ENCODE data around the gene ZCCHC24. TPM values are rescaled to one million over a fixed set of nuclear protein-coding genes. Genes with fewer than 3 reads are reported as not detected.

The ZCCHC24 gene
- polyA plus RNA-seq, 3 donors: 19.5 to 27.9 (median 20.9) TPM

DNA sequence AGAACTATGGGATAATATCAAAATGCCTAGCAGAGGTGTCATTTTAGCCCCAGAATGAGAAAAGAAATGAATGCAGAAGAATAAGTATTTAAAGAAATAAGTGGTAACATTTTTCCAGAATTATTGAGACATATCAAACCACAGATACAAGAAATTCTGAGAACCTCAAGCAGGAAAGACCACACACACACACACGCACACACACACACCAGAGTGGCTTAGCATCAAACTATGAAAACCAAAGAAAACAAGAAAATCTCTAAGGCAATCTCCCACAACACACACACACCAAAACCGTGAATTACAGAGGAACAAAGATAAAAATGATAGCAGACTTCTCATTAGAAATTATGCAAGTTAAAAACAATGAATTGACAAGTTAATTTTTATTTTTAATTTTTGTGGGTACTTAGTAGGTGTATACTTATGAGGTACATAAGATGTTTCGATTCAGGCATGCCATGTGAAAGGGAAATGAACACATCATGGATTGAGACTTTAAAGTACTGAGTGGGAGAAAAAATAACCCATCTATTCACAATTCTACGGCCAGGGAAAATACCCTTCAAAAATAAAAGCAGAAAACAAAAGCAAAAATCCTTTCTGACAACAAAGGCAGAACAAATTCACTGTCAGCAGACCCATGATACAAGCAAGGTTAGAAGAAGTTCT is 83.6 kb downstream of the ZCCHC24 start:
- no peak for DNase-seq (ENCODE audit: extremely low read depth in 1 of 11, low read depth in 9 of 11, low spot score in 4 of 11)

DNA sequence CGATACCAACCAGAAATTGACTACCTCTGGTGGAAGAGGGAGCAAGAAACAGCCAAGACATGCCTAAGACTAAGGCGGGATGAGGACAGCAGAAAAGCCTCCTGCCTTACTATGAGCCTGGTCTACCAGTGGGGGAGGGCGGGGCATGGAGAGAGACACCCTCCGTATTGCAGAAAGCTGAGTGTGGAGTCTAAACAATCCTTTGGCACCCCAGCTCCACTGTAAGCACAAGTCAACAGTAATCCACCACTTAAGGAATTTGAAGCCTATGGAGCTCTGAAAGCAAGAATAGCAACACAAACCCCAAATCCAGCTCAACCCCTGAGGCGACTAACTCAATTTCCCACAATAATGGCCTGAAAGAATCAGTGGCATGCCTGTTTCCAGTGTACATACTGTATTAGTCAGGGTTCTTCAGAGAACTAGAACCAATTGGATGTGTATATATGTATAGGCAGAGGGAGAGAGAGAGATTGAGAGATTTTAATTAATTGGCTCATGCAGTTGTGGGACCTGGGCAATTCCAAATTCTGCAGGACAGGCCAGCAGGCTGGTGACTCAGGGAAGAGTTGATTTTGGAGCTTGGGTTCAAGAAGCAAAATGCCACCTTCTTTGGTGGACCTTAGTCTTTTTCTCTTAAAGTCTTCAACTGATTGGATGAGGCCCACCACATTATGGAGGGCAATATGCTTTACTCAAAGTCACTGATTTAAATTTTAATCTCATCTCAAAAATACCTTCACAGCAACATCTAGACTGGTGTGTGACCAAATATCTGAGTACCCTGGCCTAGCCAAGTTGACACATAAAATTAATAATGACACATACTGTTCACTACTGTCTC is 84.7 kb downstream of the ZCCHC24 start:
- no peak for DNase-seq (ENCODE audit: extremely low read depth in 1 of 11, low read depth in 9 of 11, low spot score in 4 of 11)

DNA sequence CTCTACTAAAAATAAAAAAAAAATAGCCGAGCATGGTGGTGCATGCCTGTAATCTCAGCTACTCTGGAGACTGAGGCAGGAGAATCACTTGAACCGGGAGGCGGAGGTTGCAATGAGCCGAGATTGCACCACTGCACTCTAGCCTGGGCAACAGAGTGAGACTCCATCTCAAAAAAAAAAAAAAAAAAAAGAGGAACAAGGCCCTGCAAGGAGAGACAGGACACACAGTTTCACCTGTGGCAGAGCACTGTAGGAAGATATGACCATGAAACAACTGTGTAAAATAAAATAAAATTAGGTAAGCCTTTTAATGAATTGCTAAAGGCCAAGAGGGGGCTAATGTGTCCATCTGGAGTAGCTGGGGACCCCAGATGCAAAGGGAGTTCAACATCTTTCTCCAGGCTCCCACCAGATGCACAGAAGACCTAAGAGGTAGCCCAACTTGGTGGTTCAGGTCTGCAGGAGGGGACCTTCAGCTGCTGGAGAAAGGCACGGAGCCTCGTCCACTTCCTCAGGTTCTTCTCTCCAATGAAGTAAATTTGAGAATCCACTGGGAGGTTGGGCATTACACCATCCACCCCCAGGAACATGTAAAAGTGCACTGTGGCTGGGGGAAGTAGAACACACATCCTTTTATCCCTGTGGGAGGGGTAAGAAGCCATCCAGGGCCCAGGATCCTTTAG is 85.5 kb downstream of the ZCCHC24 start:
- DNase-seq (ENCODE audit: extremely low read depth in 1 of 11, low read depth in 9 of 11, low spot score in 4 of 11): no peak

DNA sequence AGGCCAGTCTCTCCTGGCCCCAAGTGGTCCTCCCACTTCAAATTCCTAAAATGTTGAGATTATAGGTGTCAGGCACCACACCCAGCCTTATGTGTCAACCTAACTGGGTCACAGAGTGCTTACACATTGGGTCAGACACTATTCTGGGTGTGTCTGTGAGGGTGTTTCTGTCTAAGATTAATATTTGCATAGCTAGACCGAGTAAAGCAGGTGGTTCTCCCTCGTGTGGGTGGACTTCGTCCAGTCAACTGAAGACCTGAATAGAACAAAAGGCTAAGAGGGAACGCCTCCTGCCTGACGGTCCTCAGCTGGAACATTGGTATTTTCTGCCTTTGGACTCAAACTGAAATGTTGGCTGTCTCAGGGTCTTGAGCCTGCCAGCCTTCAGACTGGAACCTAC is 86.6 kb downstream of the ZCCHC24 start:
- DNase-seq (ENCODE audit: extremely low read depth in 1 of 11, low read depth in 9 of 11, low spot score in 4 of 11): no peak

DNA sequence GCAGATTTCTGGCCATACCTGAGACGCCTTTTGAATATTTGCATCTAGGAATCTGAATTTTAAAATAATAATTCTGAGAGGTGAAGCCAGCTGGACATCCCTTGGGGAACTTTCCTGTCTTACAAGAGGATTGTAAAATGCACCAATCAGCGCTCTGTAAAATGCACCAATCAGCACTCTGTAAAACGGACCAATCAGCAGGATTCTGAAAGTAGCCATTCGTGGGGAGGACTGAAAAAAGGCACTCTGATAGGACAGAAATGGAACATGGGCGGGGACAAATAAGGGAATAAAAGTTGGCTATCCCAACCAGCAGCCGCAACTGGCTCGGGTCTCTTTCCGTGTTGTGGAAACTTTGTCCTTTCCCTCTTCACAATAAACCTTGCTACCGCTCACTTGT is 88.2 kb downstream of the ZCCHC24 start:
- no peak for DNase-seq (ENCODE audit: extremely low read depth in 1 of 11, low read depth in 9 of 11, low spot score in 4 of 11)

DNA sequence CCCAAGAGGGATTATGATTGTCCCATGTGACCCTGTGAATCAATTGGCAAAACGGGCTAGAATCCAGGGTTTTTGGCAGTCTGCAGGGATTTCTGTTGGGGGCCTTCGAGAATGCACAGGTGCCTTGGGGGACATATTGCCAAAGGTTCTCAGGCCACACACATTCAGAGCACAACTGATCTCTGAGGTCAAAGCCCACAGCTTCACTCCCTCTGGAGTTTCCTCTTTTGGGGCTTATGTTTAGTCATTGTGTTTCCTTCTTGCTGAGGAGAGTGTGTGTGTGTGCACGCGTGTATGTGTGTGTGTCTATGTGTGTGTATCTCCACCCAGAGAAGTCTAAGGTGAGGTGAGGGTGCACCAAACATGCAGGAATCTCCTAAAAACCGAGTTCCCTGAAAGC is 89.3 kb downstream of the ZCCHC24 start:
- no peak for DNase-seq (ENCODE audit: extremely low read depth in 1 of 11, low read depth in 9 of 11, low spot score in 4 of 11)

DNA sequence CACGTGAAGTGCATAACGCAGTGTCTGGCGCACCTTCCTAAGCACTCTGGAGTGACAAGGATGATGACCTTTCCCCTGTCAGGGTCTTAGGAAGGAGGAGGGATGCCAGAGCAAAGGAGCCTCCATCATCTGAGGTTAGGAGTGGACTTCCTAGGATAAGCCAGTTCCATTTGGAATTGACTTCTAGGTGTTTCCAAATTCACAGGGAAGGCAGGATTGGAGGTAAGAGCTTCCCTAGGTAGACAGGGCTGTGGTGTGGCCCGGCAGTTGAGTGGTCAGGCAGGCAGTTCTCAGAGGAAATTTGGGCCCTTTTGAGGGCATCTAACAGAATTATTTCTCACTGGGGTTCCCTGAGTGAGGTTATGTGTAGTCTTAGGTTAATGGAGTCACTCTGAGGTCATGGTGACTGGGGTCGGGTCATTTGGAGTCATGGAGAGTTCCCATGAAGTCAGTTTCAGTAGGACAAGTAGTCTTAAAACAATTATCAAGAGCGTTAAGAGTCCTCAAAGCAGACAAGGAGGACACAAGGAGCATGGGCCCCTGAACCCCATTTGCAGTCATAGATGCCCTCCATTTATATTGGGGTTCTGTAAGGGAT is 89.9 kb downstream of the ZCCHC24 start:
- no peak for DNase-seq (ENCODE audit: extremely low read depth in 1 of 11, low read depth in 9 of 11, low spot score in 4 of 11)

DNA sequence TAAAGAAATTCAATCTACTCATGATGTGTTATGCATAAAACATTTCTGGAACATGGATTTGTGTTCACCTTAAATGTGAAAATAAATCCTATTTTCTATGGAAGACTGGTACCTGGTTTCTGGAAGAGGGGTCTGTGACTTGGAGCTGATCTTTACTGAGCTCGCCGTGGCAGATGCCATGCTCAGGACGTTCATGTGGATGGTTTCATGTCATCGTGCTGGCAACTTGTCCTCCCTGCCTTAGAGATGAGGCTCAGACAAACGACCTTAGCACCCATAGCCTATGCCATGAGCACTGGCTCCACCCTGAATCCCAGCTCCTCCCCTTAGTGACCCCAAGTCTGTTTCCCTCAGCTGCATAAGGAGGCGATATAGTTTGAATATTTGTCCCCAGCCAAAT is 90.8 kb downstream of the ZCCHC24 start:
- DNase-seq (ENCODE audit: extremely low read depth in 1 of 11, low read depth in 9 of 11, low spot score in 4 of 11): no peak

DNA sequence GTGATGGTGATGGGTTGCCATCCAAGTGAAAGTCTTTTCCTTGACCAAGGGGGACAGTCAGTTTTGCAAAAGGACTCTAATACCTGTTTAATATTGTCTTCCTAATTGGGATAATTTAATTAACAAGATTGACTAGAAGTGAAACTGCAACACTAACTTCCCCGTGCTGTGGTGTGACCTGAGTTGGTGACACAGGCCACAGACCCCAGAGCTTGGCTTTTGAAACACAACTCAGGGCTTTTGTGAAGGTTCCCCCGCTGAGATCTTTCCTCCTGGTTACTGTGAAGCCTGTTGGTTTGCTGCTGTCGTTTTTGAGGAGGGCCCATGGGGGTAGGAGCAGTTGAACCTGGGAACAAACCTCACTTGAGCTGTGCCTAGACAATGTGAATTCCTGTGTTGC is 91.3 kb downstream of the ZCCHC24 start:
- DNase-seq (ENCODE audit: extremely low read depth in 1 of 11, low read depth in 9 of 11, low spot score in 4 of 11): no peak

DNA sequence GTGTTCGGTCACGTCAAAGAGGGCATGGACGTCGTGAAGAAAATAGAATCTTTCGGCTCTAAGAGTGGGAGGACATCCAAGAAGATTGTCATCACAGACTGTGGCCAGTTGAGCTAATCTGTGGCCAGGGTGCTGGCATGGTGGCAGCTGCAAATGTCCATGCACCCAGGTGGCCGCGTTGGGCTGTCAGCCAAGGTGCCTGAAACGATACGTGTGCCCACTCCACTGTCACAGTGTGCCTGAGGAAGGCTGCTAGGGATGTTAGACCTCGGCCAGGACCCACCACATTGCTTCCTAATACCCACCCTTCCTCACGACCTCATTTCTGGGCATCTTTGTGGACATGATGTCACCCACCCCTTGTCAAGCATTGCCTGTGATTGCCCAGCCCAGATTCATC is 91.7 kb downstream of the ZCCHC24 start:
- DNase-seq (ENCODE audit: extremely low read depth in 1 of 11, low read depth in 9 of 11, low spot score in 4 of 11): no peak

DNA sequence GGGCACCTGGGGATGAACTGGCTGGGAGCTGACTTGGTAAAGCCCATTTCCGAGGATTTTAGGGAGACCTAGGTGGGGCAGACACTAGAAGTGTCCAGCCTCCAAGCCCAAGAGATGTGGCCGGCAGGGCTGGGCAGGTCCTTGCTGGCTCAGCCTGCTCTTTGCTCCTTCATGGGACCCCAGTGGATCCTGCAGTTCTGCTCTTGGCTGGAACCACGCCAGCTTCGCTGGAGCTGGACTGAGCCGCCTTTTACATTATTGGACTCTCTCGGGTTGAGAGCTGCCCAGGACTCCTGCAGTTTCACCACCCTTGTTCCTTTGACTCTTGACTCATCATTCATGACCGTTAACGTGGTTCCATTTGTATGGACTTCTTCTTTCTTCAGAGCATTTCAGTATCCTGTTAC is 92.4 kb downstream of the ZCCHC24 start:
- no peak for DNase-seq (ENCODE audit: extremely low read depth in 1 of 11, low read depth in 9 of 11, low spot score in 4 of 11)

DNA sequence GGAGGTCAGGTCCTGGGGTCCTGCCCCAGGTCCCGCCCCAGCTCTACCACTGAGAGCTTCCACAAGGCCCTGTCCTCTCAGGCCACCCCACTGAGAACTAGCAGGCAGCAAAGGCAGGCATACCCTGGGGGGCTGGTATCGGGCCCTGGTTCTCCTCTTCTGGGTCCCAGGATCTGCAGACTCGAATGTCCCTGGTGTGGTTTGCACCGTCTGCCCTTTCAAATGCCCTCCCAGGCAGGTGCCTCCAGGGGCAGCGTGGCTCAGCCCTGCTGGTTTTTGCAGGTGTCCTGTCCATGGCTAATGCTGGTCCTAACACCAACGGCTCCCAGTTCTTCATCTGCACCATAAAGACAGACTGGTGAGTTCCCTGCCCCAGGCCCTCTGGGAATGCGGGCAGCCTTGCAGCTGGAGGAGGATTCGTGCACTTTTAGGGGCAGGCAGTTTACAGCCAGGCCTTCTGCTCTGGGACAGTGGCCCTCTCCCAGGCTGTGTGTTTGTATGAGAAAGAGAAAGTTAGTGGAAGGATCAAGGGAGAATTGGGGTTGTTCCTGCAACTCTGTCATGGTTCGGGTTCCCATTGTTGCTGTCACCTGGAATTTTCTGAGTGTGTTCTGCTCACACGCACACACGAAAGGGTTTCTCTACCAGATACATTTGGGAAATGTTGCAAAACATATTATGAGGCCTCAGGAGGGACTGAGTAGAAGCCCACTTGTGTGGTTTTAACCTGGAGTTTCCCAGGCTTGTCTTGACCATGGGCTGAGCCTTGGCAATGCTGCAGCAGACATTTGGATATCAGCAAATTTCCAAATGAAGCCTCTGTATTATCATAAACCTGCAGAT is 93.2 kb downstream of the ZCCHC24 start:
- no peak for DNase-seq (ENCODE audit: extremely low read depth in 1 of 11, low read depth in 9 of 11, low spot score in 4 of 11)

DNA sequence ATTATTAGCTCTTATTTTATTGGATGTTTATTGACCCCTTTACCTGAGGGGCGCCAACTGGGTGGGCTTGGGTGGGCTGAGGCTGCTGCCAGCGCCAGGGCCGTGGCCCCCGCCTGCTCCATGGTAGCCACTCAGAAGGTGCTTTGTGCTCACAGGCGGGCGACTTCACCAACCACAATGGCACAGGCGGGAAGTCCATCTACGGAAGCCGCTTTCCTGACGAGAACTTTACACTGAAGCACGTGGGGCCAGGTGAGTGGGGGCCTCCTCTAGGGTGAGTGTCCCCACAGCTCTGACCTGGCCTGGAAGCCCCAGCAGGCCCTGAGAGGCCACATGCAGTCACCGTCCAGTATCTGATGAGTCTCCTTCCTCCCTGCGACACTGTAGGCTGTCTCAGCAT is 94.1 kb downstream of the ZCCHC24 start:
- DNase-seq (ENCODE audit: extremely low read depth in 1 of 11, low read depth in 9 of 11, low spot score in 4 of 11): no peak

DNA sequence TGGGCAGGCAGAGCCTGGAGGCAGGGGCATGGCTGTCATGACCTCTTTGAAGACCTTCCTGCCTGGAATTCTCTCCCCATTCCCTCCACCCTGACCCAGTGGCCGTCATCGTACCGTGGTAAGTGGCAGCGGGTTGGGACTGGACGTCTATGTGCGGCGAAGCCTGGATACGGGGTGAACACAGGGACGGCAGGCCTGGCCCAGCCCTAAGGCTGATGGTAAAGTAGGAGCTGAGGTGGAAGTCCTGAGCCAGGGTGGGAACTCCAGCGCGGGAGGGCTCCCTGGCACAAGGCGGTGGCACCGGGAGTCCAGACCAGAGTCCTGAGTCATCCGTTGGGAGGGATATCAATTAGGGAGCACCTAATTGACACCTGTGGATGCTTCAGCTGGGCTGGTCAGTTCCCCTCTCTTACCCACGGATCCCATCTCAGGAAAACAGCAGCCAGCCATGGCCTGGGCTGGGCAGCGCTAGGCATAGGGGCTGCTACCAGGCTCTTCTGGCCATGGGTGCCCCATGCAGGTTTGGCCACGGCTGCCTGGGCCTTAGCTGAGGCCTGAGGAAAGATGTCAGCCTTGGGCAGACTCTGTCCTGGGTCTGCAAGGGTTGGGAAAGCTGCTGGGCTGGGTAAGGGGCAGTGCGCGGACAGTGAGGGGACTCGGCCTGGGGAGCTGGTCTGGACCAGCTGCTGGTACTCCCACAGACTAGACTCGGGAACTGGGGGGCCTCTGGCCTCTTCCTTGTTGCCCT is 94.8 kb downstream of the ZCCHC24 start:
- no peak for DNase-seq (ENCODE audit: extremely low read depth in 1 of 11, low read depth in 9 of 11, low spot score in 4 of 11)

DNA sequence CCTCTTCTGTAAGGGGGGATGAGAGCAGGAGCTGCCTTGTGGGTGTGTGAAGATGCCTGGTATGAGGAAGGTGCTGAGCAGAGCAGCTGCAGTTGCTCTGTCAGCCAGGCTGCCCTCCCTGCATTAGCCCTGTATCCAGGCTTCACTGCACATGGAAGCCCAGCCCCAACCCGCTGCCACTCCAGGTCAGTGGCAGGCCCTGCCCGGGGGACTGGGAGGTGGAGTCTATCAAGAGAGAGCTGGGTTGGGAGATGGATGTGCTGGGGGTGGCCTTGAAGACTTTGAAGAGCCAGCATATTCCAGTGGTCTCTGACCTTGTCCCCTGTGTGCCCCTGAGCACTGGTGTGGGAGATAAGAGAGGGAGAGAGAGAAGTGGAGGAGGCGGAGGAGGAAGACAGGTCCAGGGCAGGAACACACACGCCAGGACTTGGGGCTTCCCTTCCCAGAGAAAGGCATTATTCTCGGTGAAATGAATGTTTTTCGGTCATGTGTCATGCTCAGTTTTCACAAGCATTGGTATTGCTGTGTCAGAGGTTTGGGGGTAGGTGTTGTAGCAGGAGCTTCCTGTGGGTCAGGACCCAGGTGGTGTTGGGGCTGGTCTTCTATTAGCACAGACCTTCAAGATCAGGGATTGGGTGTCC is 95.5 kb downstream of the ZCCHC24 start:
- no peak for DNase-seq (ENCODE audit: extremely low read depth in 1 of 11, low read depth in 9 of 11, low spot score in 4 of 11)

DNA sequence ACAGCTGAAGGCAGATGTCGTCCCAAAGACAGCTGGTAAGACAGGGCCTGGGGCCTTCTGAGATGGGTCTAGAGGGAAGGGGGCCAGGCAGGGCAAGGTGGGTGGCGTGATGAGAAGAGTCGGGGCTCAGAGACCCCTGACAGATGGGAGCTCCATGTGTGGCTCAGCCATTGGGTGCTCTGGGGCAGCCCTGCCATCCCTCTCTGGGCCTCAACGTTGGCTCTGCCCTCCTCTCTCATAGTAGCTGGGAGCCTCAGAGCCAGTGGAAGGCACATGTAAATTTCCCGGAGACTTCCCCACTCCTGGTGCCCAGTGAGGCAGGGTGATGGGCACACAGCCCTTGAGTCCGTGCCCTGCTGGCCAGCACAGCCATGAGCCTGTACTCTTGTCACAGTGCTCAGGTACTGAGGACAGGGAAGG is 96.3 kb downstream of the ZCCHC24 start:
- DNase-seq (ENCODE audit: extremely low read depth in 1 of 11, low read depth in 9 of 11, low spot score in 4 of 11): no peak

DNA sequence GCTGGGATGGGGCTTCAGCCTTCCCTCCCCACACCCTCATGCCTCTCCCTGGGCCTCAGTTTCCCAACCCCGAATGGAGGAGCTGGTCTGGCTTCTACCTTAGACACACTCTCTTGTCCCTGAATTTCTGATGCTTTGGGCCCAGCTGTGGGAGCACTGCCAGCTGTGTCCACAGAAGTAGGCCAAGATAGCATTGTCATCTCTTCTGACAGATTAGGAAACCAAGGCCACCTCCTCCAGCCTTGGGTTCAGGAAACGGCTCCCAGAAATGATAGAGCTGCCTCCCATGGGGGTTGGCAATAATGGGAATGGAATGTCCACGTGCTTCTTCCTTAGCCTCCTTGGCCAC is 96.8 kb downstream of the ZCCHC24 start:
- DNase-seq (ENCODE audit: extremely low read depth in 1 of 11, low read depth in 9 of 11, low spot score in 4 of 11): no peak

Data from renal cortex interstitium (tissue), 11 donors.